GM19324 (cell line): ENCODE results near the gene FBXO36.

Source experiments
- ATAC-seq: cut with Tn5 transposase; IDR thresholded peaks from one replicate; pipeline ENCODE4 v1.9.1; 2021; ENCODE audit warnings: mild to moderate bottlenecking, moderate library complexity; ENCODE audit not compliant: unreplicated experiment, low FRiP score

Gene FBXO36

GRCh38 chr2:230043025-230043424 lies 120.7 kb downstream of the FBXO36 start:
- ATAC-seq, result no peak

GRCh38 chr2:230043461-230043860 lies 121.2 kb downstream of the FBXO36 start:
- no peak for ATAC-seq

- no peak for ATAC-seq
Measured at GRCh38 chr2:230046491-230046890, 124.2 kb downstream of the FBXO36 start.

- ATAC-seq, result no peak
Measured at GRCh38 chr2:230048010-230048671, 125.8 kb downstream of the FBXO36 start.

- no peak for ATAC-seq
Measured at GRCh38 chr2:230050136-230050535, 127.8 kb downstream of the FBXO36 start.

- ATAC-seq, result no peak
Measured at GRCh38 chr2:230052299-230052698, 130.0 kb downstream of the FBXO36 start.

GRCh38 chr2:230053753-230054478 lies 131.6 kb downstream of the FBXO36 start:
- no peak for ATAC-seq

GRCh38 chr2:230060672-230061293 lies 138.5 kb downstream of the FBXO36 start:
- ATAC-seq, result no peak
